Measurements from ENCODE around the gene DPP6. TPM values are rescaled to one million over a fixed set of nuclear protein-coding genes. Genes with fewer than 3 reads are reported as not detected.

DPP6 gene
- total RNA-seq, 1 experiment from 2014 or later, result not detected

- TF ChIP-seq ZBTB43 (CRISPR knock-in tag; IDR thresholded peaks at IDR 0.05), result no peak
- TF ChIP-seq RELA (CRISPR knock-in tag; IDR thresholded peaks at IDR 0.05; ENCODE audit: borderline replicate concordance), result no peak
- TF ChIP-seq ZMAT4 (CRISPR knock-in tag; IDR thresholded peaks at IDR 0.05), result no peak
- TF ChIP-seq MAX (CRISPR knock-in tag; IDR thresholded peaks at IDR 0.05), result no peak
Measured at GRCh38 chr7:154777489-154777888, 725.3 kb downstream of the DPP6 start (continued).

- H3K9me3 Mint-ChIP-seq, result peaks cover 82% of the 10 kb centered on the region
- CTCF ChIA-PET, result no interaction called here
- TF ChIP-seq RELA (CRISPR knock-in tag; IDR thresholded peaks at IDR 0.05; ENCODE audit: borderline replicate concordance) (no peak), PRDM15 (CRISPR knock-in tag; IDR thresholded peaks at IDR 0.05) (no peak), ETV6 (CRISPR knock-in tag; IDR thresholded peaks at IDR 0.05) (no peak), ESRRA (CRISPR knock-in tag; IDR thresholded peaks at IDR 0.05; ENCODE audit: borderline replicate concordance) (no peak), MXD4 (CRISPR knock-in tag; IDR thresholded peaks at IDR 0.05; ENCODE audit: borderline replicate concordance) (no peak), HMGXB4 (CRISPR knock-in tag; IDR thresholded peaks at IDR 0.05) (no peak), ZSCAN18 (CRISPR knock-in tag; IDR thresholded peaks at IDR 0.05) (no peak), FOXP1 (CRISPR knock-in tag; IDR thresholded peaks at IDR 0.05; ENCODE audit: borderline replicate concordance) (no peak), FOXP4 (CRISPR knock-in tag; IDR thresholded peaks at IDR 0.05) (no peak), STAT6 (CRISPR knock-in tag; conservative IDR thresholded peaks at IDR 0.05; ENCODE audit: low read depth) (no peak)
- peaks cover 25% of the 10 kb centered on the region for H3K27me3 Mint-ChIP-seq (ENCODE audit: low read depth)
- H3K4me3 Mint-ChIP-seq, result no peak overlapping the region
- H3K27ac Mint-ChIP-seq, result no peak overlapping the region
- H3K36me3 Mint-ChIP-seq, result peaks cover 80% of the 10 kb centered on the region
- H3K4me1 Mint-ChIP-seq, result no peaks in the 10 kb centered on the region
- POLR2A ChIA-PET, result no interaction called here
- no peak for DNase-seq (ENCODE audit: low spot score)
- ATAC-seq, result no peak
Measured at GRCh38 chr7:154777908-154778307, 725.7 kb downstream of the DPP6 start.
